ENCODE measurements around the gene MTM1.

The MTM1 gene

GRCh38 chrX:150581093-150581775 is 12.8 kb downstream of the MTM1 start:
- TF ChIP-seq RARB (CRISPR knock-in tag; IDR thresholded peaks at IDR 0.05) (no peak), GLIS3 (CRISPR knock-in tag; IDR thresholded peaks at IDR 0.05) (no peak), CSRNP3 (CRISPR knock-in tag; IDR thresholded peaks at IDR 0.05) (no peak), TOX (CRISPR knock-in tag; IDR thresholded peaks at IDR 0.05; ENCODE audit: borderline replicate concordance) (no peak), OSR1 (CRISPR knock-in tag; IDR thresholded peaks at IDR 0.05) (no peak), TCF4 (CRISPR knock-in tag; IDR thresholded peaks at IDR 0.05; ENCODE audit: borderline replicate concordance) (no peak), ZFP30 (CRISPR knock-in tag; IDR thresholded peaks at IDR 0.05) (no peak), ISL1 (CRISPR knock-in tag; IDR thresholded peaks at IDR 0.05) (no peak), ZNF565 (CRISPR knock-in tag; conservative IDR thresholded peaks at IDR 0.05; ENCODE audit: low read depth) (no peak), TSHZ2 (CRISPR knock-in tag; IDR thresholded peaks at IDR 0.05) (no peak), SNAI2 (CRISPR knock-in tag; IDR thresholded peaks at IDR 0.05) (no peak), ZFP3 (CRISPR knock-in tag; IDR thresholded peaks at IDR 0.05) (no peak)
- ATAC-seq = peak; percentile 97

GRCh38 chrX:150582338-150582948 is 14.0 kb downstream of the MTM1 start:
- no peak for TF ChIP-seq RARB (CRISPR knock-in tag; IDR thresholded peaks at IDR 0.05)
- no peak for TF ChIP-seq TOX (CRISPR knock-in tag; IDR thresholded peaks at IDR 0.05; ENCODE audit: borderline replicate concordance)
- TF ChIP-seq ZNF565 (CRISPR knock-in tag; conservative IDR thresholded peaks at IDR 0.05; ENCODE audit: low read depth) = no peak
- no peak for TF ChIP-seq SNAI2 (CRISPR knock-in tag; IDR thresholded peaks at IDR 0.05)
- no peak for TF ChIP-seq ARNTL (CRISPR knock-in tag; IDR thresholded peaks at IDR 0.05; ENCODE audit: borderline replicate concordance, low read depth)
- TF ChIP-seq ZC3H10 (CRISPR knock-in tag; IDR thresholded peaks at IDR 0.05) = no peak
- TF ChIP-seq OSR1 (CRISPR knock-in tag; IDR thresholded peaks at IDR 0.05) = no peak
- TF ChIP-seq ISL1 (CRISPR knock-in tag; IDR thresholded peaks at IDR 0.05) = no peak
- no peak for TF ChIP-seq BACH2 (CRISPR knock-in tag; IDR thresholded peaks at IDR 0.05; ENCODE audit: borderline replicate concordance)
- TF ChIP-seq ESRRG (CRISPR knock-in tag; IDR thresholded peaks at IDR 0.05) = no peak
- no peak for TF ChIP-seq TCF4 (CRISPR knock-in tag; IDR thresholded peaks at IDR 0.05; ENCODE audit: borderline replicate concordance)
- no peak for TF ChIP-seq CSRNP3 (CRISPR knock-in tag; IDR thresholded peaks at IDR 0.05)
- ATAC-seq = no peak

GRCh38 chrX:150587585-150588503 is 19.4 kb downstream of the MTM1 start:
- ATAC-seq = peak; percentile 66; the same call in 2 of the 3 replicates
- TF ChIP-seq GLIS3 (CRISPR knock-in tag; IDR thresholded peaks at IDR 0.05) = no peak
- no peak for TF ChIP-seq ZFP30 (CRISPR knock-in tag; IDR thresholded peaks at IDR 0.05)
- TF ChIP-seq POU6F1 (CRISPR knock-in tag; IDR thresholded peaks at IDR 0.05; ENCODE audit: borderline replicate concordance, low read depth) = no peak
- no peak for TF ChIP-seq TSHZ2 (CRISPR knock-in tag; IDR thresholded peaks at IDR 0.05)
- no peak for TF ChIP-seq PATZ1 (CRISPR knock-in tag; IDR thresholded peaks at IDR 0.05; ENCODE audit: borderline replicate concordance)
- TF ChIP-seq OSR1 (CRISPR knock-in tag; IDR thresholded peaks at IDR 0.05) = no peak
- TF ChIP-seq ESRRG (CRISPR knock-in tag; IDR thresholded peaks at IDR 0.05) = no peak
- no peak for TF ChIP-seq ZNF70 (CRISPR knock-in tag; IDR thresholded peaks at IDR 0.05)
